ENCODE measurements around the gene CRIP1.

The CRIP1 gene

GRCh38 chr14:105485739-105486162, 935 bp upstream of the CRIP1 start:
- Histone ChIP-seq H3K14ac (ENCODE audit: low read length) (peak overlapping the region; percentile 56), H3K9me3 (replicated peaks in 1 of 2; ENCODE audit: control insufficient read depth in 2 of 2, insufficient read depth in 1 of 2, low read depth in 1 of 2, low read length in 2 of 2) (no peaks in the 10 kb centered on the region), H3K36me3 (replicated peaks in 1 of 2; ENCODE audit: control insufficient read depth in 2 of 2, insufficient read depth in 2 of 2, low read length in 2 of 2) (no peaks in the 10 kb centered on the region), H3K4ac (ENCODE audit: low read length) (peak overlapping the region; percentile 66), H2AFZ (ENCODE audit: low read length) (peak overlapping the region; percentile 90), H3K18ac (ENCODE audit: low read length) (peak overlapping the region; percentile 97), H3K9ac (ENCODE audit: low read depth, low read length, poor library complexity) (peak overlapping the region; percentile 81), H3K23ac (ENCODE audit: low read depth, low read length, poor library complexity) (peak overlapping the region; percentile 91), H2BK15ac (ENCODE audit: low read length) (peak overlapping the region; percentile 97), H3K4me2 (ENCODE audit: insufficient read depth, low read length, poor library complexity, severe bottlenecking) (peak overlapping the region; percentile 73), H4K91ac (ENCODE audit: low read depth, low read length, poor library complexity) (peak overlapping the region; percentile 30), H3K27me3 (ENCODE audit: control insufficient read depth in 3 of 3, insufficient read depth in 3 of 3, low read depth in 1 of 3, low read length in 3 of 3) (peaks cover 0 to 27% (median 4%) of the 10 kb centered on the region in 3 experiments), H2BK12ac (ENCODE audit: low read length) (peak overlapping the region; percentile 84), H3K79me1 (ENCODE audit: low read depth, low read length) (peaks cover 3% of the 10 kb centered on the region), H3K27ac (replicated peaks; ENCODE audit: low read length) (no peak overlapping the region), H3K4me1 (ENCODE audit: control insufficient read depth in 2 of 2, insufficient read depth in 1 of 2, low read depth in 1 of 2, low read length in 2 of 2) (peaks cover 53 to 66% of the 10 kb centered on the region in 2 donors), H4K8ac (ENCODE audit: low read depth, low read length) (no peak overlapping the region), H2AK5ac (ENCODE audit: low read depth, low read length) (peak overlapping the region; percentile 97), H3K4me3 (ENCODE audit: low read length in 2 of 2) (peak overlapping the region in 1 of 2 donors; percentile 3), H2BK5ac (ENCODE audit: low read length) (peak overlapping the region; percentile 85), H2BK120ac (ENCODE audit: low read depth, low read length) (peak overlapping the region; percentile 48)
- no CpG with 5 or more reads among the region's 12 CpGs for WGBS, 2 donors (ENCODE audit: extremely low coverage in 2 of 2, insufficient read length in 2 of 2, insufficient replicate concordance in 1 of 2)
- no peak for DNase-seq (ENCODE audit: low spot score)

- peak overlapping the region; percentile 85 for H3K23ac ChIP-seq (ENCODE audit: low read depth, low read length, poor library complexity)
- peak overlapping the region in 1 of 2 donors; percentile 76 for H3K4me3 ChIP-seq (ENCODE audit: low read length in 2 of 2)
- WGBS, 2 donors (ENCODE audit: extremely low coverage in 2 of 2, insufficient read length in 2 of 2, insufficient replicate concordance in 1 of 2) = no CpG with 5 or more reads among the region's 45 CpGs
- no peak overlapping the region for H3K27ac ChIP-seq (replicated peaks; ENCODE audit: low read length)
- H4K8ac ChIP-seq (ENCODE audit: low read depth, low read length) = peak overlapping the region; percentile 23
- no peak for DNase-seq (ENCODE audit: low spot score)
- no peaks in the 10 kb centered on the region for H3K36me3 ChIP-seq (replicated peaks in 1 of 2; ENCODE audit: control insufficient read depth in 2 of 2, insufficient read depth in 2 of 2, low read length in 2 of 2)
- no peaks in the 10 kb centered on the region for H3K9me3 ChIP-seq (replicated peaks in 1 of 2; ENCODE audit: control insufficient read depth in 2 of 2, insufficient read depth in 1 of 2, low read depth in 1 of 2, low read length in 2 of 2)
- peak overlapping the region; percentile 46 for H2BK12ac ChIP-seq (ENCODE audit: low read length)
- H4K91ac ChIP-seq (ENCODE audit: low read depth, low read length, poor library complexity) = peak overlapping the region; percentile 72
- peak overlapping the region; percentile 99 for H3K14ac ChIP-seq (ENCODE audit: low read length)
- H2BK15ac ChIP-seq (ENCODE audit: low read length) = peak overlapping the region; percentile 99
- peak overlapping the region; percentile 73 for H3K4me2 ChIP-seq (ENCODE audit: insufficient read depth, low read length, poor library complexity, severe bottlenecking)
- peak overlapping the region; percentile 95 for H2AK5ac ChIP-seq (ENCODE audit: low read depth, low read length)
- H2BK120ac ChIP-seq (ENCODE audit: low read depth, low read length) = peak overlapping the region; percentile 63
- H3K9ac ChIP-seq (ENCODE audit: low read depth, low read length, poor library complexity) = peak overlapping the region; percentile 89
- peaks cover 50 to 56% of the 10 kb centered on the region in 2 donors for H3K4me1 ChIP-seq (ENCODE audit: control insufficient read depth in 2 of 2, insufficient read depth in 1 of 2, low read depth in 1 of 2, low read length in 2 of 2)
- H3K4ac ChIP-seq (ENCODE audit: low read length) = peak overlapping the region; percentile 95
- H3K18ac ChIP-seq (ENCODE audit: low read length) = peak overlapping the region; percentile 97
- peak overlapping the region; percentile 24 for H2AFZ ChIP-seq (ENCODE audit: low read length)
- H3K27me3 ChIP-seq (ENCODE audit: control insufficient read depth in 3 of 3, insufficient read depth in 3 of 3, low read depth in 1 of 3, low read length in 3 of 3) = peaks cover 0 to 20% (median 4%) of the 10 kb centered on the region in 3 experiments
- peak overlapping the region; percentile 85 for H2BK5ac ChIP-seq (ENCODE audit: low read length)
- H3K79me1 ChIP-seq (ENCODE audit: low read depth, low read length) = peaks cover 9% of the 10 kb centered on the region
Observed at GRCh38 chr14:105486974-105487448, 325 bp downstream of the CRIP1 start.

GRCh38 chr14:105487449-105487985, 831 bp downstream of the CRIP1 start:
- Histone ChIP-seq H3K18ac (ENCODE audit: low read length) (peak overlapping the region; percentile 97), H3K27me3 (ENCODE audit: control insufficient read depth in 3 of 3, insufficient read depth in 3 of 3, low read depth in 1 of 3, low read length in 3 of 3) (peaks cover 0 to 20% (median 4%) of the 10 kb centered on the region in 3 experiments)

More at GRCh38 chr14:105487449-105487985, 831 bp downstream of the CRIP1 start:
- Histone ChIP-seq H2AK5ac (ENCODE audit: low read depth, low read length) (peak overlapping the region; percentile 95), H4K8ac (ENCODE audit: low read depth, low read length) (peak overlapping the region; percentile 23), H4K91ac (ENCODE audit: low read depth, low read length, poor library complexity) (peak overlapping the region; percentile 1), H3K23ac (ENCODE audit: low read depth, low read length, poor library complexity) (peak overlapping the region; percentile 85), H3K36me3 (replicated peaks in 1 of 2; ENCODE audit: control insufficient read depth in 2 of 2, insufficient read depth in 2 of 2, low read length in 2 of 2) (peaks cover 2 to 3% of the 10 kb centered on the region in 2 donors), H3K4me3 (ENCODE audit: low read length in 2 of 2) (peak overlapping the region; percentile 8 to 76), H3K27ac (replicated peaks; ENCODE audit: low read length) (no peak overlapping the region), H2BK5ac (ENCODE audit: low read length) (peak overlapping the region; percentile 85), H2BK12ac (ENCODE audit: low read length) (peak overlapping the region; percentile 84), H3K9ac (ENCODE audit: low read depth, low read length, poor library complexity) (peak overlapping the region; percentile 89), H3K4ac (ENCODE audit: low read length) (peak overlapping the region; percentile 95), H2BK15ac (ENCODE audit: low read length) (peak overlapping the region; percentile 99), H2AFZ (ENCODE audit: low read length) (peak overlapping the region; percentile 24), H2BK120ac (ENCODE audit: low read depth, low read length) (peak overlapping the region; percentile 63), H3K4me1 (ENCODE audit: control insufficient read depth in 2 of 2, insufficient read depth in 1 of 2, low read depth in 1 of 2, low read length in 2 of 2) (peaks cover 47 to 52% of the 10 kb centered on the region in 2 donors), H3K79me1 (ENCODE audit: low read depth, low read length) (peaks cover 12% of the 10 kb centered on the region), H3K14ac (ENCODE audit: low read length) (peak overlapping the region; percentile 99), H3K4me2 (ENCODE audit: insufficient read depth, low read length, poor library complexity, severe bottlenecking) (peak overlapping the region; percentile 73), H3K9me3 (replicated peaks in 1 of 2; ENCODE audit: control insufficient read depth in 2 of 2, insufficient read depth in 1 of 2, low read depth in 1 of 2, low read length in 2 of 2) (no peaks in the 10 kb centered on the region)
- no peak for DNase-seq (ENCODE audit: low spot score)
- WGBS, 2 donors (ENCODE audit: extremely low coverage in 2 of 2, insufficient read length in 2 of 2, insufficient replicate concordance in 1 of 2) = no CpG with 5 or more reads among the region's 48 CpGs

Measured in neuronal stem cell (in vitro differentiated cells).